GM20000 (cell line): ENCODE data around the gene VEZT.

Source experiments
- DNase-seq: peaks from one replicate; pipeline ENCODE4 v3.0.0; 2012; ENCODE audit warnings: low spot score
- CTCF ChIP-seq: IDR thresholded peaks from 2 replicates; pipeline ENCODE4 v1.5.1; 2012; ENCODE audit warnings: mild to moderate bottlenecking, control low read depth; ENCODE audit errors: extremely low read depth, missing control alignments

VEZT gene

GRCh38 chr12:95277139-95277538 is 59.5 kb downstream of the VEZT start:
- no peak for DNase-seq
- TF ChIP-seq CTCF = no peak

DNA sequence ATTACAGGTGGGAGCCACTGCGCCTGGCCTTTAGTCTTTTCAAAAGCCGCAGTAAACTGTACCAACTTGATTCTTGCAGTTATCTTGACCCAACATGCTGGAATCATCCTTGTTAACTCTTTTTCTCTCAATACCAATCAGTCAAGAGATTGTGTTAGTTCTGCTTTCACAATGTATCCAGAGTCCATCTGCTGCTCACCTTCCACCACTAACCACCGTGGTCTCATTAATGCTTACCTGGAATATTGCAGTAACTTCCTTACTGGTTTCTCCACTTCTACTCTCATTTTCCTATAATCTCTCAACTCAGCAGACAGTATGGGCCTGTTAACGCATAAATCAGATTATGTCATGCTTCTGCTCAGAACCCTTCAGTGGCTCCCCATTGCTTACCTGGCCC is 62.2 kb downstream of the VEZT start:
- TF ChIP-seq CTCF = no peak
- DNase-seq = no peak

DNA sequence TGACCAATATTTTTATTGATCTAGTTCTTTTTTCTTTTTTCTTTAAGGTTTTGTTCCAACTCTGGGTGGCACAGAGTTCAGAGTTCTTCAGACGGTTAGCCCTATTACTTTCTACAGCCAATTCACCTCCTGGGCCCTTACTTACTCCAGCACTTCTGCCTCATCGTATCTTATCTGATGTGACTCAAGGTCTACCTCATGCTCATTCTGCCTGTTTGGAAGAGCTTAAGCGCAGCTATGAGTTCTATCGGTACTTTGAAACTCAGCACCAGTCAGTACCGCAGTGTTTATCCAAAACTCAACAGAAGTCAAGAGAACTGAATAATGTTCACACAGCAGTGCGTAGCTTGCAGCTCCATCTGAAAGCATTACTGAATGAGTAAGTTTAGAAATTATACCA is 64.7 kb downstream of the VEZT start:
- no peak for DNase-seq
- TF ChIP-seq CTCF = no peak

DNA sequence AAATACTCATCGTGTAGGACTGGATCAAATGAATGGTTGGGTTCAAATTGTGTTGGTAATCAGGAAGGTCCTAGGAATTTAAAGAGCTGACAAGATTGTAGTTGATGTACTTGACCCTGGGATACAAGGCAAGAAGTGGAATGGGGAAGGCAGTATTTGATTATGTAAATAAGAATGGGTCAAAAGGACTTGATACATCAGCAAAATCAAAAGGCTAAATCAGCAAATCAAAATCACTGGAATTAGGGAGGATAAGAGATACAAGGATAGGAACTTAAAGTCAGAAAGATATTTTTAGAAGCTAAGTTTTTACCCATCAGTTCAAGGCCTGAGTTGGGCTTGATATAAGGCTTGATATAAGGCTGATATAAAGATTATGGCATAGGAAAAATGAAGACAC is 65.8 kb downstream of the VEZT start:
- no peak for DNase-seq

DNA sequence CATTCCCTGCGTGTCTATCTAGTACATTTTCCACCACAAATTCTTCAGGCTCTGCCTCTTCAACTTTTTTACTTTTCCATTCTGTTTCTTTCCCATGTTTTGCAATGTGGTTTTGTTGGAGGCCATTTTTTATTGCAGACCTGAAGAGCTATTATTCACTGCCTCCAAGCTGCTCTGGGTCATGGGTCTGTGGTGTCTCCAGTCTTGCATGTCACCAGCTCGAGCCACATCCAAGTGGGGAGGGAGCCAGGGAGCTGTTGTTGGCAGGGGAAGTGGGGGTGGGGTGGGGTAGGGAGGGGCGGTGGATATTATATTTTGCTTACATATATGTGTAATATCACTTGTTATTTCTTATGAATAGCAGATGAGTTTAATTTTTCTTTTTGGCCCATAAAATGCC is 69.1 kb downstream of the VEZT start:
- no peak for TF ChIP-seq CTCF
- no peak for DNase-seq

More for the DNA sequence above, 65.8 kb downstream of the VEZT start:
- TF ChIP-seq CTCF = no peak

- no peak for TF ChIP-seq CTCF
Observed at GRCh38 chr12:95291501-95291900, 73.9 kb downstream of the VEZT start.

GRCh38 chr12:95298916-95299315 is 81.3 kb downstream of the VEZT start:
- no peak for DNase-seq
- no peak for TF ChIP-seq CTCF

More at GRCh38 chr12:95291501-95291900, 73.9 kb downstream of the VEZT start:
- no peak for DNase-seq
